H1 (cell line): ENCODE results near the gene SLC2A1. TPM values are rescaled to one million over a fixed set of nuclear protein-coding genes. Genes with fewer than 3 reads are reported as not detected.
A peak's percentile ranks its signal among the peaks of the same experiment; 100 is the strongest.

ENCODE experiments used
- CTCF ChIA-PET: fragments of 300-600 bp; sonication (Branson Sonifier 250); formaldehyde crosslinking; loops from one replicate; lab custom pipeline; 2021; ENCODE audit not compliant: partially characterized antibody; lab: Charles Lee
- POLR2A ChIA-PET: fragments of 300-600 bp; sonication (Branson Sonifier 250); formaldehyde crosslinking; loops from one replicate; lab custom pipeline; 2021; ENCODE audit warnings: inconsistent platforms; ENCODE audit not compliant: partially characterized antibody; lab: Charles Lee
- DNase-seq, 2 experiments: peaks; one replicate each; pipeline versions ENCODE4 v3.0.0 to v3.0.0-alpha.2; 2010 to 2022; ENCODE audit warnings: low spot score in 2 of 2, low read depth in 1 of 2, mixed read lengths in 1 of 2
- FAIRE-seq: peaks from 2 replicates; lab custom pipeline; 2011; peaks lifted over from hg19 to GRCh38; lab: Jason Lieb, UNC
- H2AFZ ChIP-seq: 2 replicates; pipeline ENCODE4 v1.8.1; 2012; ENCODE audit warnings: low read length, inconsistent platforms
- H2AK5ac ChIP-seq: 2 replicates; pipeline ENCODE4 v1.6.1; 2013; ENCODE audit warnings: low read depth, low read length
- H2BK120ac ChIP-seq: replicated peaks from 2 replicates; pipeline ENCODE3; 2013; ENCODE audit warnings: low read depth, low read length, inconsistent platforms
- H2BK12ac ChIP-seq: 2 replicates; pipeline ENCODE4 v1.6.1; 2013; ENCODE audit warnings: low read depth, low read length
- H2BK15ac ChIP-seq: 2 replicates; pipeline ENCODE4 v1.6.1; 2013; ENCODE audit warnings: low read length
- H2BK20ac ChIP-seq: 2 replicates; pipeline ENCODE4 v1.6.1; 2013; ENCODE audit warnings: low read length
- H2BK5ac ChIP-seq: 2 replicates; pipeline ENCODE4 v1.6.1; 2013; ENCODE audit warnings: low read depth, low read length
- H3K14ac ChIP-seq: 2 replicates; pipeline ENCODE4 v1.6.1; 2013; ENCODE audit warnings: inconsistent platforms; ENCODE audit not compliant: insufficient read length
- H3K18ac ChIP-seq: 2 replicates; pipeline ENCODE4 v1.6.1; 2013; ENCODE audit warnings: low read length; ENCODE audit errors: extremely low read depth
- H3K23ac ChIP-seq: 2 replicates; pipeline ENCODE4 v1.6.1; 2013; ENCODE audit warnings: inconsistent platforms; ENCODE audit not compliant: insufficient read length
- H3K23me2 ChIP-seq: 2 replicates; pipeline ENCODE4 v1.6.1; 2013; ENCODE audit warnings: low read depth, low read length
- H3K27ac ChIP-seq: 2 replicates; pipeline ENCODE4 v1.6.1; 2011; ENCODE audit warnings: low read depth, low read length, inconsistent platforms
- H3K27me3 ChIP-seq, 4 experiments: replicated peaks in 1 of 4; 1 replicate in 1 of 4; 2 replicates in 3 of 4; pipeline versions ENCODE4 v1.6.1 to v1.8.1; 2011 to 2013; ENCODE audit warnings: low read length in 3 of 4, mild to moderate bottlenecking in 3 of 4, inconsistent platforms in 2 of 4, mixed read lengths in 2 of 4, moderate library complexity in 1 of 4; ENCODE audit not compliant: control insufficient read depth in 3 of 4, insufficient read depth in 3 of 4; ENCODE audit errors: extremely low read depth in 1 of 4
- H3K36me3 ChIP-seq, 4 experiments: 2 replicates each; pipeline versions ENCODE4 v1.6.1 to v1.8.1; 2011 to 2013; ENCODE audit warnings: mild to moderate bottlenecking in 4 of 4, low read length in 3 of 4, moderate library complexity in 2 of 4, control low read depth in 1 of 4, inconsistent platforms in 1 of 4; ENCODE audit not compliant: insufficient read depth in 4 of 4, control insufficient read depth in 2 of 4
- H3K4ac ChIP-seq: replicated peaks from 2 replicates; pipeline ENCODE3; 2013; ENCODE audit warnings: low read length, low read depth, mixed read lengths, inconsistent platforms; ENCODE audit not compliant: insufficient read length
- H3K4me1 ChIP-seq, 4 experiments: replicated peaks in 1 of 4; 1 replicate in 1 of 4; 2 replicates in 3 of 4; pipeline versions ENCODE4 v1.6.1 to v1.8.1; 2011 to 2013; ENCODE audit warnings: low read length in 3 of 4, inconsistent platforms in 2 of 4, mixed read lengths in 1 of 4; ENCODE audit not compliant: insufficient read depth in 4 of 4, control insufficient read depth in 3 of 4
- H3K4me2 ChIP-seq, 2 experiments: 2 replicates each; pipeline versions ENCODE4 v1.6.1 to v1.8.1; 2011 to 2013; ENCODE audit warnings: low read depth in 2 of 2, low read length in 2 of 2, control low read depth in 1 of 2, inconsistent platforms in 1 of 2, mild to moderate bottlenecking in 1 of 2; ENCODE audit not compliant: insufficient read depth in 1 of 2
- H3K4me3 ChIP-seq, 4 experiments: fragments of 200-600, 300-600 bp in 1 of 4; sonication (generic), shearing (Covaris generic), sonication (Bioruptor Twin) in 1 of 4; 2 replicates each; pipeline versions ENCODE4 v1.5.1 to v1.8.1; 2011 to 2016; ENCODE audit warnings: low read length in 4 of 4, low read depth in 3 of 4, control low read depth in 2 of 4, inconsistent platforms in 2 of 4, mild to moderate bottlenecking in 2 of 4, mixed read lengths in 1 of 4, moderate library complexity in 1 of 4; ENCODE audit not compliant: insufficient read depth in 2 of 4; ENCODE audit errors: extremely low read depth in 1 of 4
- H3K56ac ChIP-seq: replicated peaks from 2 replicates; pipeline ENCODE3; 2013; ENCODE audit warnings: low read depth, mild to moderate bottlenecking, mixed read lengths, low read length, inconsistent platforms; ENCODE audit not compliant: insufficient read length
- H3K79me1 ChIP-seq: 2 replicates; pipeline ENCODE4 v1.6.1; 2013; ENCODE audit warnings: low read depth, low read length, control low read depth
- H3K79me2 ChIP-seq, 2 experiments: 2 replicates each; pipeline versions ENCODE4 v1.6.1 to v1.8.1; 2012 to 2013; ENCODE audit warnings: low read length in 2 of 2, mild to moderate bottlenecking in 2 of 2, inconsistent platforms in 1 of 2; ENCODE audit not compliant: insufficient read depth in 2 of 2, control insufficient read depth in 1 of 2
- H3K9ac ChIP-seq, 4 experiments: replicated peaks in 1 of 4; 1 replicate in 1 of 4; 2 replicates in 3 of 4; pipeline versions ENCODE4 v1.6.1 to v1.8.1; 2011 to 2013; ENCODE audit warnings: low read depth in 3 of 4, low read length in 3 of 4, control low read depth in 2 of 4, mild to moderate bottlenecking in 2 of 4, moderate library complexity in 2 of 4, inconsistent platforms in 1 of 4; ENCODE audit errors: extremely low read depth in 1 of 4
- H3K9me3 ChIP-seq, 2 experiments: 2 replicates each; pipeline versions ENCODE4 v1.6.1 to v1.8.1; 2012 to 2013; ENCODE audit warnings: mild to moderate bottlenecking in 2 of 2, moderate library complexity in 2 of 2, control low read depth in 1 of 2, inconsistent platforms in 1 of 2, low read depth in 1 of 2, low read length in 1 of 2, mixed read lengths in 1 of 2; ENCODE audit not compliant: insufficient read depth in 2 of 2
- H4K20me1 ChIP-seq, 2 experiments: replicated peaks in 1 of 2; 2 replicates each; pipeline versions ENCODE3 to v1.8.1; 2011 to 2013; ENCODE audit warnings: inconsistent platforms in 2 of 2, low read length in 2 of 2, mild to moderate bottlenecking in 1 of 2; ENCODE audit not compliant: insufficient read depth in 2 of 2, control insufficient read depth in 1 of 2
- H4K5ac ChIP-seq: 2 replicates; pipeline ENCODE4 v1.6.1; 2013; ENCODE audit warnings: low read length, low read depth, mixed read lengths, inconsistent platforms; ENCODE audit not compliant: insufficient read length
- H4K8ac ChIP-seq: 2 replicates; pipeline ENCODE4 v1.8.0; 2013; ENCODE audit warnings: mild to moderate bottlenecking, moderate library complexity, low read length, inconsistent platforms; ENCODE audit not compliant: insufficient read depth; ENCODE audit errors: extremely low read depth
- H4K91ac ChIP-seq: replicated peaks from 2 replicates; pipeline ENCODE3; 2013; ENCODE audit warnings: low read length, mixed read lengths, inconsistent platforms; ENCODE audit not compliant: insufficient read length
- GABPA ChIP-seq: IDR thresholded peaks from 2 replicates; pipeline ENCODE4 v1.6.1; 2011; ENCODE audit warnings: mild to moderate bottlenecking, low read length, moderate library complexity, borderline replicate concordance; ENCODE audit not compliant: insufficient read depth
- RAD21 ChIP-seq, 2 experiments: IDR thresholded peaks in 1 of 2; conservative IDR thresholded peaks in 1 of 2; 2 replicates each; pipeline ENCODE4 v1.6.1; 2011; ENCODE audit warnings: low read depth in 2 of 2, low read length in 2 of 2, improper control_type of control experiment in 1 of 2, inconsistent platforms in 1 of 2, mild to moderate bottlenecking in 1 of 2, moderate library complexity in 1 of 2
- TBP ChIP-seq: IDR thresholded peaks from 2 replicates; pipeline ENCODE4 v1.6.1; 2011; ENCODE audit warnings: low read depth, low read length, improper control_type of control experiment
- YY1 ChIP-seq: IDR thresholded peaks from 2 replicates; pipeline ENCODE4 v1.6.1; 2011; ENCODE audit warnings: low read depth, mild to moderate bottlenecking, low read length
- WGBS, 2 experiments: shearing (Covaris generic) in 1 of 2; methylation state at CpG; one replicate each; pipeline versions ENCODE4 v1.1.6 to v1.1.7; 2013 to 2015; ENCODE audit warnings: low lambda C conversion rate in 2 of 2, mixed read lengths in 2 of 2, inconsistent platforms in 1 of 2, low coverage in 1 of 2, missing lambda C conversion rate in 1 of 2; ENCODE audit not compliant: insufficient replicate concordance in 2 of 2, insufficient coverage in 1 of 2, insufficient read length in 1 of 2; ENCODE audit errors: extremely low coverage in 1 of 2, missing lambda C conversion rate in 1 of 2; 5-methylcytosine and 5-hydroxymethylcytosine counted together
- polyA plus RNA-seq, 7 experiments: library from polyadenylated mRNA; depleted of rRNA in 3 of 7; stranded (reverse) in 5 of 7; unstranded in 2 of 7; fragments of >200 nt in 5 of 7; fragments of 200-250 nt in 2 of 7; gene quantifications; 1 replicate in 5 of 7; 2 replicates in 1 of 7; 4 replicates in 1 of 7; pipeline versions ENCODE4 v1.2.1 to v1.2.3, GENCODE V29; 2011 to 2013; ENCODE audit warnings: missing spikeins in 2 of 7, mixed read lengths in 2 of 7
- total RNA-seq: library from RNA; stranded (reverse); fragmentation: NEBNext Ultra II Directional; extraction: Animal tissue kit (Norgen Biotek cat#: 25700); gene quantifications from 2 replicates; pipeline ENCODE4 v1.2.1, GENCODE V29; 2021
- TF ChIP-seq, protein P1 (sequence below): IDR thresholded peaks from 2 replicates; pipeline ENCODE4 v1.6.1; 2012; ENCODE audit warnings: inconsistent platforms
- TF ChIP-seq, protein P2 (sequence below), 3 experiments: IDR thresholded peaks; 1 replicate in 2 of 3; 2 replicates in 1 of 3; pipeline versions ENCODE4 v1.5.1 to v1.6.1; 2011; ENCODE audit warnings: low read length in 3 of 3, mild to moderate bottlenecking in 3 of 3, inconsistent platforms in 2 of 3, low read depth in 1 of 3, moderate library complexity in 1 of 3; ENCODE audit not compliant: insufficient read depth in 1 of 3; ENCODE audit errors: control extremely low read depth in 1 of 3

SLC2A1 gene
- total and polyA plus RNA-seq, 2 of the 8 experiments (the other 6 are each of a cell fraction or from before 2014, with no cell fraction given), result 230 to 308 TPM

DNA sequence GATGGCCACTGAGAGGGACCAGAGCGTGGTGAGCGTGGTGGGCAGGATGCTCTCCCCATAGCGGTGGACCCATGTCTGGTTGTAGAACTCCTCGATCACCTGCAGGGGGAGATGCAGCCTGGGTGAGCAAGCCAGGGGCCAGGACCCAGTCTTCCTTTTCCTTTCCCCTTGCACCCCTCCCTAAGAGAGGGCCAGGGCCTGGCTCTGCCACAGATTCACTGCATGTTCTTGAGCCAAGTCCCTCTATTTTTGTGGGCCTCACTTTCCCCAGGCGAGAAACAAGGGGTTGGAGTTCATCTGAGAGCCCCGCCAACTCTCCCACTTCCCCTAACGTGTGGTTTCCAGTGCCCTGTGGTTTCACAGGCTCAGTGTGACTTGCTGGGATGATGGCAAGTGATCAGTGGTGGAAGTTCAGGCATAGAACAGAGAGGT is 27.5 kb downstream of the SLC2A1 start:
- Histone ChIP-seq H4K8ac (no peak overlapping the region), H3K9ac (no peak overlapping the region), H3K18ac (no peak overlapping the region), H3K4me3 (no peak overlapping the region), H2BK12ac (no peak overlapping the region), H3K9me3 (no peaks in the 10 kb centered on the region), H4K20me1 (peaks cover 31 to 59% of the 10 kb centered on the region in 2 experiments), H3K79me2 (peaks cover 0 to 48% of the 10 kb centered on the region in 2 experiments; a peak in 2 of 4 replicates), H3K23me2 (no peaks in the 10 kb centered on the region), H4K5ac (no peak overlapping the region), H3K79me1 (peaks cover 18% of the 10 kb centered on the region), H3K14ac (no peak overlapping the region), H3K4ac (no peak overlapping the region), H2BK5ac (no peak overlapping the region; the same call in 1 of the 2 replicates), H2BK20ac (no peak overlapping the region), H2AK5ac (no peak overlapping the region), H3K23ac (no peak overlapping the region), H2BK15ac (no peak overlapping the region), H3K4me2 (no peak overlapping the region), H2BK120ac (no peak overlapping the region), H3K27ac (no peak overlapping the region), H3K56ac (no peak overlapping the region), H2AFZ (no peak overlapping the region), H3K27me3 (no peaks in the 10 kb centered on the region), H4K91ac (no peak overlapping the region), H3K36me3 (peaks cover 55 to 76% (median 61%) of the 10 kb centered on the region in 4 experiments), H3K4me1 (peaks cover 0 to 19% (median 12%) of the 10 kb centered on the region in 4 experiments; a peak in 5 of 7 replicates)
- 0 out of 2 replicates have a peak, but pooled peaks have one; percentile 65 for TF ChIP-seq GABPA
- peak; percentile 78 to 81 for TF ChIP-seq RAD21 (IDR thresholded peaks at IDR 0.05 in 1 of 2, conservative IDR thresholded peaks at IDR 0.05 in 1 of 2; ENCODE audit: low read depth in 2 of 2, low read length in 2 of 2)
- TF ChIP-seq, protein P1, sequence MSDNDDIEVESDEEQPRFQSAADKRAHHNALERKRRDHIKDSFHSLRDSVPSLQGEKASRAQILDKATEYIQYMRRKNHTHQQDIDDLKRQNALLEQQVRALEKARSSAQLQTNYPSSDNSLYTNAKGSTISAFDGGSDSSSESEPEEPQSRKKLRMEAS, result 0 out of 2 replicates have a peak, but pooled peaks have one; percentile 23
- no peak for TF ChIP-seq TBP
- TF ChIP-seq, protein P2, sequence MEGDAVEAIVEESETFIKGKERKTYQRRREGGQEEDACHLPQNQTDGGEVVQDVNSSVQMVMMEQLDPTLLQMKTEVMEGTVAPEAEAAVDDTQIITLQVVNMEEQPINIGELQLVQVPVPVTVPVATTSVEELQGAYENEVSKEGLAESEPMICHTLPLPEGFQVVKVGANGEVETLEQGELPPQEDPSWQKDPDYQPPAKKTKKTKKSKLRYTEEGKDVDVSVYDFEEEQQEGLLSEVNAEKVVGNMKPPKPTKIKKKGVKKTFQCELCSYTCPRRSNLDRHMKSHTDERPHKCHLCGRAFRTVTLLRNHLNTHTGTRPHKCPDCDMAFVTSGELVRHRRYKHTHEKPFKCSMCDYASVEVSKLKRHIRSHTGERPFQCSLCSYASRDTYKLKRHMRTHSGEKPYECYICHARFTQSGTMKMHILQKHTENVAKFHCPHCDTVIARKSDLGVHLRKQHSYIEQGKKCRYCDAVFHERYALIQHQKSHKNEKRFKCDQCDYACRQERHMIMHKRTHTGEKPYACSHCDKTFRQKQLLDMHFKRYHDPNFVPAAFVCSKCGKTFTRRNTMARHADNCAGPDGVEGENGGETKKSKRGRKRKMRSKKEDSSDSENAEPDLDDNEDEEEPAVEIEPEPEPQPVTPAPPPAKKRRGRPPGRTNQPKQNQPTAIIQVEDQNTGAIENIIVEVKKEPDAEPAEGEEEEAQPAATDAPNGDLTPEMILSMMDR (IDR thresholded peaks at IDR 0.05; ENCODE audit: control extremely low read depth in 1 of 3, insufficient read depth in 1 of 3, low read depth in 1 of 3, low read length in 3 of 3), result peak in 2 of 3 experiments; percentile 75 to 84; a peak in 3 of 4 replicates
- peak; percentile 67; the same call in 1 of the 2 replicates for TF ChIP-seq YY1
- DNase-seq (no peak), FAIRE-seq (peak; percentile 7)
- ChIA-PET POLR2A (interaction anchor here (0.8 to 1.4 kb wide), 3 partner anchors 8 to 143 kb away, joined by 3 read pairs; no protein-coding TSS in a partner anchor), CTCF (interaction anchor here (0.9 to 2.4 kb wide), 7 partner anchors 11 to 146 kb away, joined by 3 to 24 read pairs (median 4); no protein-coding TSS in a partner anchor)
- WGBS, 2 experiments, result 85% methylated on average over 7 of the region's 7 CpGs; no CpG with 5 or more reads in 1 of the 2 experiments
